Activated CD4-positive, alpha-beta memory T cell treated with anti-CD3 and anti-CD28 coated beads for 36 hours (primary cell): ENCODE data around the gene IL12B. TPM values are rescaled to one million over a fixed set of nuclear protein-coding genes. Genes with fewer than 3 reads are reported as not detected.

ENCODE experiments used
- CTCF ChIA-PET: fragments of 350-600 bp; sonication (Branson Sonifier 250); formaldehyde crosslinking; loops from one replicate; lab custom pipeline; 2021; ENCODE audit warnings: antibody characterized with exemption, inconsistent platforms; lab: Charles Lee
- POLR2A ChIA-PET: fragments of 350-600 bp; sonication (Branson Sonifier 250); formaldehyde crosslinking; loops from one replicate; lab custom pipeline; 2021; ENCODE audit warnings: antibody characterized with exemption; lab: Charles Lee
- DNase-seq: peaks from one replicate; pipeline ENCODE4 v3.0.0-alpha.2; 2020
- H3K27ac Mint-ChIP-seq: one replicate; pipeline ENCODE4 v1.8.0; 2021; ENCODE audit warnings: mixed read lengths
- H3K27me3 Mint-ChIP-seq: one replicate; pipeline ENCODE4 v1.8.0; 2021; ENCODE audit warnings: mixed read lengths
- H3K36me3 Mint-ChIP-seq: one replicate; pipeline ENCODE4 v1.8.0; 2021; ENCODE audit warnings: mixed read lengths
- H3K4me1 Mint-ChIP-seq: one replicate; pipeline ENCODE4 v1.8.0; 2021; ENCODE audit warnings: low read depth, mixed read lengths
- H3K4me3 Mint-ChIP-seq: one replicate; pipeline ENCODE4 v1.8.0; 2021; ENCODE audit warnings: mild to moderate bottlenecking, mixed read lengths
- H3K9me3 Mint-ChIP-seq: one replicate; pipeline ENCODE4 v1.8.0; 2021; ENCODE audit warnings: mixed read lengths
- intact Hi-C: fragments of 100-400 bp; cut with micrococcal nuclease; formaldehyde crosslinking; loops from one replicate; pipeline ENCODE4 v1.15.1; 2023
- total RNA-seq, 2 experiments: library from RNA; stranded (reverse); gene quantifications; one replicate each; pipeline ENCODE4 v1.2.3, GENCODE V29; 2021

The IL12B gene
- total RNA-seq, 2 experiments from 2014 or later = not detected

GRCh38 chr5:159332800-159333544 is 2.7 kb upstream of the IL12B start:
- Mint-ChIP-seq H3K4me1 (peaks cover 32% of the 10 kb centered on the region), H3K4me3 (no peak overlapping the region), H3K9me3 (no peaks in the 10 kb centered on the region), H3K36me3 (no peaks in the 10 kb centered on the region), H3K27me3 (no peaks in the 10 kb centered on the region), H3K27ac (no peak overlapping the region)
- DNase-seq = no peak
- CTCF ChIA-PET = interaction anchor here (0.6 to 1.8 kb wide), 6 partner anchors 13 to 654 kb away, joined by 3 to 8 read pairs (median 5); no protein-coding TSS in a partner anchor
- intact Hi-C loops = loop anchor here (5.0 to 10.0 kb wide), 3 partner anchors 176 to 584 kb away; partner anchors contain the start of gene ADRA1B
- POLR2A ChIA-PET = no interaction called here

GRCh38 chr5:159331093-159331973 is 1.0 kb upstream of the IL12B start:
- peak; percentile 84 for DNase-seq
- H3K36me3 Mint-ChIP-seq = no peaks in the 10 kb centered on the region
- no peak overlapping the region for H3K27ac Mint-ChIP-seq
- no peaks in the 10 kb centered on the region for H3K27me3 Mint-ChIP-seq
- intact Hi-C loops = loop anchor here (2.0 to 10.0 kb wide), 4 partner anchors 174 to 655 kb away; partner anchors contain the start of gene ADRA1B
- POLR2A ChIA-PET = no interaction called here
- H3K9me3 Mint-ChIP-seq = no peaks in the 10 kb centered on the region
- peak overlapping the region; percentile 61 for H3K4me3 Mint-ChIP-seq
- CTCF ChIA-PET = interaction anchor here (0.6 to 1.8 kb wide), 15 partner anchors 9 to 524 kb away, joined by 3 to 8 read pairs (median 3); no protein-coding TSS in a partner anchor
- peaks cover 16% of the 10 kb centered on the region for H3K4me1 Mint-ChIP-seq

- H3K27me3 Mint-ChIP-seq = peaks cover 2% of the 10 kb centered on the region
- DNase-seq = no peak
- no peaks in the 10 kb centered on the region for H3K4me1 Mint-ChIP-seq
- H3K36me3 Mint-ChIP-seq = no peaks in the 10 kb centered on the region
- intact Hi-C loops = no loop called here
- ChIA-PET CTCF (interaction anchor here (1.6 to 1.9 kb wide), 2 partner anchors 15 to 168 kb away, joined by 4 read pairs; no protein-coding TSS in a partner anchor), POLR2A (no interaction called here)
- H3K9me3 Mint-ChIP-seq = no peaks in the 10 kb centered on the region
- H3K27ac Mint-ChIP-seq = no peak overlapping the region
- no peak overlapping the region for H3K4me3 Mint-ChIP-seq
These were observed 5.3 kb downstream of the IL12B start for GRCh38 chr5:159324986-159325385.

- ChIA-PET POLR2A (interaction anchor here (0.6 kb wide), 1 partner anchor 47 kb away, joined by 3 read pairs; no protein-coding TSS in a partner anchor), CTCF (interaction anchor here (1.1 to 1.9 kb wide), 3 partner anchors 16 to 663 kb away, joined by 3 to 4 read pairs (median 4); no protein-coding TSS in a partner anchor)
- H3K27me3 Mint-ChIP-seq = peaks cover 2% of the 10 kb centered on the region
- no peak for DNase-seq
- no peaks in the 10 kb centered on the region for H3K9me3 Mint-ChIP-seq
- H3K4me3 Mint-ChIP-seq = no peak overlapping the region
- intact Hi-C loops = no loop called here
- H3K4me1 Mint-ChIP-seq = no peaks in the 10 kb centered on the region
- H3K27ac Mint-ChIP-seq = no peak overlapping the region
- no peaks in the 10 kb centered on the region for H3K36me3 Mint-ChIP-seq
These were observed 6.1 kb downstream of the IL12B start for GRCh38 chr5:159324102-159324755.

- peaks cover 2% of the 10 kb centered on the region for H3K27me3 Mint-ChIP-seq
- intact Hi-C loops = no loop called here
- ChIA-PET CTCF (interaction anchor here (0.9 kb wide), 1 partner anchor 10 kb away, joined by 3 read pairs; no protein-coding TSS in a partner anchor), POLR2A (no interaction called here)
- DNase-seq = no peak
- H3K9me3 Mint-ChIP-seq = no peaks in the 10 kb centered on the region
- no peak overlapping the region for H3K27ac Mint-ChIP-seq
- no peaks in the 10 kb centered on the region for H3K36me3 Mint-ChIP-seq
- H3K4me1 Mint-ChIP-seq = no peaks in the 10 kb centered on the region
- H3K4me3 Mint-ChIP-seq = no peak overlapping the region
These were observed 8.1 kb downstream of the IL12B start for GRCh38 chr5:159322180-159322579.

- no peaks in the 10 kb centered on the region for H3K4me1 Mint-ChIP-seq
- H3K36me3 Mint-ChIP-seq = no peaks in the 10 kb centered on the region
- H3K27ac Mint-ChIP-seq = no peak overlapping the region
- H3K4me3 Mint-ChIP-seq = no peak overlapping the region
- POLR2A ChIA-PET = no interaction called here
- H3K27me3 Mint-ChIP-seq = peaks cover 2% of the 10 kb centered on the region
- no peak for DNase-seq
- no peaks in the 10 kb centered on the region for H3K9me3 Mint-ChIP-seq
- CTCF ChIA-PET = interaction anchor here (2.6 to 7.0 kb wide), 2 partner anchors 12 to 163 kb away, joined by 8 to 128 read pairs; no protein-coding TSS in a partner anchor
- intact Hi-C loops = no loop called here
These were observed 10.5 kb downstream of the IL12B start for GRCh38 chr5:159319832-159320231.

GRCh38 chr5:159319363-159319762 is 10.9 kb downstream of the IL12B start:
- Mint-ChIP-seq H3K27ac (no peak overlapping the region), H3K36me3 (no peaks in the 10 kb centered on the region), H3K4me3 (no peak overlapping the region), H3K27me3 (peaks cover 2% of the 10 kb centered on the region), H3K4me1 (no peaks in the 10 kb centered on the region), H3K9me3 (no peaks in the 10 kb centered on the region)
- no peak for DNase-seq
- CTCF ChIA-PET = interaction anchor here (2.6 to 7.0 kb wide), 2 partner anchors 12 to 163 kb away, joined by 8 to 128 read pairs; no protein-coding TSS in a partner anchor
- intact Hi-C loops = no loop called here
- POLR2A ChIA-PET = no interaction called here

- H3K9me3 Mint-ChIP-seq = no peaks in the 10 kb centered on the region
- no peak overlapping the region for H3K27ac Mint-ChIP-seq
- intact Hi-C loops = no loop called here
- no peaks in the 10 kb centered on the region for H3K36me3 Mint-ChIP-seq
- CTCF ChIA-PET = interaction anchor here (1.3 to 7.0 kb wide), 8 partner anchors 13 to 162 kb away, joined by 3 to 128 read pairs (median 7); no protein-coding TSS in a partner anchor
- no peak for DNase-seq
- H3K4me1 Mint-ChIP-seq = no peaks in the 10 kb centered on the region
- H3K27me3 Mint-ChIP-seq = peaks cover 2% of the 10 kb centered on the region
- POLR2A ChIA-PET = no interaction called here
- no peak overlapping the region for H3K4me3 Mint-ChIP-seq
These were observed 11.8 kb downstream of the IL12B start for GRCh38 chr5:159318448-159318847.

- intact Hi-C loops = loop anchor here (1.0 kb wide), 1 partner anchor 162 kb away; no protein-coding TSS in a partner anchor
- Mint-ChIP-seq H3K4me1 (no peaks in the 10 kb centered on the region), H3K27me3 (peaks cover 2% of the 10 kb centered on the region), H3K36me3 (no peaks in the 10 kb centered on the region), H3K27ac (no peak overlapping the region), H3K9me3 (no peaks in the 10 kb centered on the region), H3K4me3 (no peak overlapping the region)
- ChIA-PET POLR2A (no interaction called here), CTCF (interaction anchor here (1.1 to 7.0 kb wide), 16 partner anchors 9 to 322 kb away, joined by 3 to 128 read pairs (median 5); no protein-coding TSS in a partner anchor)
- DNase-seq = no peak
These were observed 12.4 kb downstream of the IL12B start for GRCh38 chr5:159317849-159318248.

GRCh38 chr5:159316519-159317383 is 13.5 kb downstream of the IL12B start:
- H3K27me3 Mint-ChIP-seq = no peaks in the 10 kb centered on the region
- H3K36me3 Mint-ChIP-seq = no peaks in the 10 kb centered on the region
- H3K27ac Mint-ChIP-seq = no peak overlapping the region
- ChIA-PET CTCF (interaction anchor here (0.6 to 7.0 kb wide), 24 partner anchors 10 to 1142 kb away, joined by 3 to 128 read pairs (median 5); partner anchors contain the start of gene UBLCP1), POLR2A (no interaction called here)
- H3K9me3 Mint-ChIP-seq = no peaks in the 10 kb centered on the region
- no peak overlapping the region for H3K4me3 Mint-ChIP-seq
- no peaks in the 10 kb centered on the region for H3K4me1 Mint-ChIP-seq
- DNase-seq = peak; percentile 58
- intact Hi-C loops = loop anchor here (1.0 kb wide), 1 partner anchor 160 kb away; no protein-coding TSS in a partner anchor
